COLO829 (cell line): ENCODE data around the gene IL31RA.
"Not testable (repeated sequence)": the region's sequence is repeated elsewhere in the genome, so short reads cannot be mapped to it uniquely, and the experiment has no call there.

Experiments
- DNase-seq: peaks from one replicate; pipeline ENCODE4 v3.0.0; 2012; ENCODE audit warnings: low spot score

Gene IL31RA

GRCh38 chr5:55926476-55926875 lies 75.3 kb downstream of the IL31RA start:
- DNase-seq = no peak

- DNase-seq = no peak
Observed at GRCh38 chr5:55927861-55928655, 76.9 kb downstream of the IL31RA start.

- no peak for DNase-seq
Observed at GRCh38 chr5:55929020-55929799, 78.1 kb downstream of the IL31RA start.

- no peak for DNase-seq
Observed at GRCh38 chr5:55932700-55933099, 81.5 kb downstream of the IL31RA start.

GRCh38 chr5:55933377-55934114 lies 82.4 kb downstream of the IL31RA start:
- DNase-seq = no peak

DNA sequence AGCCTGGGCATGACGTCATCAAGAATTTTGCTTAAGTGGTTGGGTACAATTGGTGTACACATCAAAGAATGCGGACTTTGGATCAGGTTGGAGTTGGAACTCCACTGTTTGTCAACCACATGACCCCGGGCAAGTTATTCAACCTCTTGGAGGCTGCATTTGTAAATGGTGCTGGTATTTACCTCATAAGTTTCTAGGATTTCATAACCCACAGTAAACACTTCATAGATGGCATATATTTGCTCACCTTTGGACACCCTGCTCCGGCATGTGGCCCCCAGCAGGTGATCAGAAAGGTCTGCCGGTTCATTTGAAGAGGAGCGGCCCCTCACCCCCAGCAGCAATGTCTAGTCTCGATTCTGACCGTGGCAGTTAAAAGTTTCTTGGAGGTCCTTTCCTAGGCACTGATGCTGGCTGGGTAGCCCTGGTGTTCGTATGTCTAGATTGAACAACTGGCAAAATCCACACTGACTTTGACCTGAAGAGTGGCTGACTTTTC lies 83.0 kb downstream of the IL31RA start:
- DNase-seq = no peak

DNA sequence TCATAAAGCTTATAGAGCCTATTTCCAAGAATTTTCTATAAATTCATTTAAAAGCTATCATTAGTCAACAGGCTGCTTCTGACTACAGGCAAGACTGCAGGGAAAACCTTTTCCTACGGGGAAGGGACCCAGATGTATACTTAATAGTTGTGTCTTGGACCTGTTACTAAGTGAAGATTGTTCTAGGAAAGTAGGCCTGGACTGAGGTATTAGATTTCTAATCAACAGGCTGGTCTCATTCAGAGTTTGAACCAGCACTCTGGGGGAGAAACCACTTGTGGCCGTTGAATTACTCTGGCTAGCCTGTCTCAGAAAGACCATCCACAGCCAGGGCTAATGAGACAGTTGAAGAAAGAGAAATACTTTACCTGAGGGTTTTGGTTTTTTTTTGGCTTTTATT lies 83.6 kb downstream of the IL31RA start:
- no peak for DNase-seq

GRCh38 chr5:55935371-55935770 lies 84.2 kb downstream of the IL31RA start:
- DNase-seq = no peak

DNA sequence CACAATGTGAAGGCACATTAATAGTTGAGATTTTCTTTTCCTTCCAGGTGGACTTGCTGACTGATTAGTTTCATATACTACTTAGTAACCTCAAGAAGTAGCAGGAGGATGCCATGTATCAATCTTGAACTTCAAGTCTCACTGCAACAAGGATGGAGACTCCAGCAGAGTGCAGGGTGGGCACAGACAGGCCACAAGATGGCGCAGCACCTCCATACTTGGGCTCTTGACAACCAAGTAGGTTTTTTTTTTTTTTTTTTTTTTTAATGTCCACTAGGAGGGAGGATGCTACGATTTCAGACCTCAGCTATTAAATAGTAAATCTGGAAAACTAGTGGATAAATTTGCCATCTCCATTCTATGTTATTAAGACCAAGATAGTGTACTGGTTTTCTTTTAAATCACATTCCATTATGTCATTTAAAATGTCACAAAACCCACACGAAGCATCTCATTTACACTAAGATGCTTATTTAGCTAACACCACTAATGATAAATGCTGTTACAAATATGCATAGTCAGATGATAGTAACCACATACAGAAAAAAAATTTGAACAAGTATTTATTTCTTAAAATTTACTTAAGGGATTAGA lies 85.0 kb downstream of the IL31RA start:
- peak; percentile 41 for DNase-seq

- DNase-seq = not testable (repeated sequence)
Observed at GRCh38 chr5:55937598-55937997, 86.4 kb downstream of the IL31RA start.

DNA sequence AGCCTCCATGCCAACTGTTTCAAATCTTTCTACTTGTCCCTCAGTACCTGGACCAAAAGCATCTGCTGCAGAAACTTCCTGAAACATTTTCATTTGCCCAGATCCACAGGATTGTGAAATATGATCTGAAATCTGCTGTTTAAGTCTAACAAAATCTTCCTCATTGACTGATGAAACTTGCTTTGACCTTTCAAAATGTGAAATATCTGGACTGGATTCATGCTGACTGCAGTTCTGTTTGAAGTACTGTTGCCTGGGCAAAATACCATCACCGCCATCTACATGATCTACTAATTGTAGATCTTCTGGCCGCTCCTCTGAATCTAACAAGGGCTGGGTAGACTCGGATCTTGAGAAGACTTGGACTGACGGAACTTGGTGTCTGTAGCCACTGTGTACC lies 90.0 kb downstream of the IL31RA start:
- not testable (repeated sequence) for DNase-seq

DNA sequence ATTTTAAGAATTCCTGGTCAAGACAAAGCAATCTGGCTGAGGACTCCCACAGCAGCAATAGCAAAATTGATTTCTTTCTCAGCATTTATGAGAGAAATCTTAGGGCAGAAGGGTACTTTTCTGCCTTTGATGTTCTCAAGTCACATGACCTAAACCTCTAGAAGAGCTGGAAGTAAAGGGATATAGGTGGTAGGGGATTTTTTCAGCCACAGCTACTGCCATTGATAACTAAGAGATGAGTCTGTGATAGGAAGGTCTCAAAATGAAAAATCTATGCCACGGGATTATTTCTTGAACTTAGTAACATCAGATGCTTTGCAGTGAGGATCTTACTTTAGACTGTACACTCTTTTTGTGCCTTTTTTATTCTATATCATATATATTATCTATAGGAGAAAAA lies 108.1 kb downstream of the IL31RA start:
- no peak for DNase-seq

- no peak for DNase-seq
Observed at GRCh38 chr5:55960779-55961178, 109.6 kb downstream of the IL31RA start.

GRCh38 chr5:55965525-55965924 lies 114.4 kb downstream of the IL31RA start:
- no peak for DNase-seq

DNA sequence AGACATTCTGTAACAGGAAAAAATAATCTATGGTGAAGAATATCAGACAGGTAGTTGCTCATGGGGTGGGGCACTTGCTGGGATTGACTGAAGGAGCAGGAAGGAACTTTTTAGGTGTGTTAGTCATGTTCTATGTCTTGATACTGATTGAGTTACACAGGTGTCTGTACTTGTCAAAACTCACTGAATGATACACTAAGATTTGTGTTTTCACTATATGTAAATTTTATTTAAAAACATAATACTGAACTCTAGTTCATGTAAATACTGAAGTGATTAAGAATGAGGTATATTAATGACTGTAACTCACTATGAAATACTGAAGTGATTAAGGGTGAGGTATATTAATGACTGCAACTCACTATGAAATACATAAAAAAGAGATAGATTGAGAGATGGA lies 115.1 kb downstream of the IL31RA start:
- DNase-seq = no peak

- DNase-seq = no peak
Observed at GRCh38 chr5:55969956-55970355, 118.8 kb downstream of the IL31RA start.
